Measurements from ENCODE around the gene AKAP10.

- TF ChIP-seq CTCF (IDR thresholded peaks at IDR 0.05; ENCODE audit: insufficient read depth, low read length, poor library complexity, severe bottlenecking) (no peak), EZH2phosphoT487 (conservative IDR thresholded peaks at IDR 0.05; ENCODE audit: low read length) (no peak)
These were observed 49.3 kb downstream of the AKAP10 start for GRCh38 chr17:19928299-19928698.

Data from SU-DHL-6 (cell line).